ENCODE results near the gene CIT. TPM values are rescaled to one million over a fixed set of nuclear protein-coding genes. Genes with fewer than 3 reads are reported as not detected.

CIT gene
- polyA plus RNA-seq, 3 donors, result 0.03 TPM; not detected in 2

DNA sequence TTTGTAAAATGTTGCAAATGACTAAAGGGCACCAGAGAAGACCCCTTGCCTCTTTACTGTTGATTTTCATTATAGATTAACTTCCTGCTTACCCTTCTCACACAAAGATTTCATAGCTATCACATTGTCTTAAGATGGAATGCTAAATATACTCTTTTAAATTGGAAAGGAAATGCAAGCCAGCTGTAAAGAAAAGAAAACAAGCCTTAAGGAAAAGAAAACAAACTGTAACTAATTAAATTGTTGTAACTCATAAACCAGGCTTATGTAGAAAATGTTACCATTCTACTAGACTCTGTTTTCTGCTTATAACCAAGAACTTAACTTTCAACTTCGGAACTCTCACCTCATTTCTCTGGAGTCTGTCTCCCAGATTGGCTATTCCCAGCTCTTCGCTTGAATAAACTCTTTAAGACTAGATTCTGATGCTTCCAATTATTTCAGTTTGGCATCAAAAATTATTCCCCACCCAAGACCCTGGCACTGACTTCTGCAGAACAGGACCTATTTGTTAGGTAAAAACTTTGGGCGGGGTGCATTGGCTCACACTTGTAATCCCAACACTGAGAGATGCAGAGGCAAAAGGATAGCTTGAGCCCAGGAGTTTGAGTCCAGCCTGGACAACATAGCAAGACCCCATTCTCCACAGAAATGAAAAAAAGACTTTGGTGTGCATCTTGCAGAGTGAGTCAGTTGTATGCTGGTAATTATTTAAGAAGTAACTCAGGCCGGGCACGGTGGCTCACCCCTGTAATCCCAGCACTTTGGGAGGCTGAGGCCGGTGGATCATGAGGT lies 36.6 kb upstream of the CIT start:
- no peak overlapping the region for H3K9ac ChIP-seq (ENCODE audit: insufficient read depth, low read length, poor library complexity, severe bottlenecking)
- H3K36me3 ChIP-seq (replicated peaks in 1 of 2; ENCODE audit: control insufficient read depth in 1 of 2, insufficient read depth in 2 of 2, low read length in 2 of 2), result no peaks in the 10 kb centered on the region
- Mint-ChIP-seq H3K36me3 (no peaks in the 10 kb centered on the region), H3K9me3 (peaks cover 0 to 2% (median 0%) of the 10 kb centered on the region in 7 donors), H3K4me1 (no peaks in the 10 kb centered on the region), H3K27me3 (ENCODE audit: low read depth in 3 of 3) (peaks cover 0 to 11% (median 1%) of the 10 kb centered on the region in 3 donors), H3K27ac (no peak overlapping the region), H3K4me3 (no peak overlapping the region)
- no peak overlapping the region for H3K4me3 ChIP-seq (replicated peaks in 1 of 3; ENCODE audit: low read depth in 2 of 3, low read length in 3 of 3)
- H3K4me1 ChIP-seq (ENCODE audit: control insufficient read depth in 1 of 2, insufficient read depth in 2 of 2, low read length in 2 of 2), result no peaks in the 10 kb centered on the region
- H3K27me3 ChIP-seq (ENCODE audit: control insufficient read depth in 2 of 2, insufficient read depth in 2 of 2, low read length in 2 of 2), result no peaks in the 10 kb centered on the region
- TF ChIP-seq, protein P1, sequence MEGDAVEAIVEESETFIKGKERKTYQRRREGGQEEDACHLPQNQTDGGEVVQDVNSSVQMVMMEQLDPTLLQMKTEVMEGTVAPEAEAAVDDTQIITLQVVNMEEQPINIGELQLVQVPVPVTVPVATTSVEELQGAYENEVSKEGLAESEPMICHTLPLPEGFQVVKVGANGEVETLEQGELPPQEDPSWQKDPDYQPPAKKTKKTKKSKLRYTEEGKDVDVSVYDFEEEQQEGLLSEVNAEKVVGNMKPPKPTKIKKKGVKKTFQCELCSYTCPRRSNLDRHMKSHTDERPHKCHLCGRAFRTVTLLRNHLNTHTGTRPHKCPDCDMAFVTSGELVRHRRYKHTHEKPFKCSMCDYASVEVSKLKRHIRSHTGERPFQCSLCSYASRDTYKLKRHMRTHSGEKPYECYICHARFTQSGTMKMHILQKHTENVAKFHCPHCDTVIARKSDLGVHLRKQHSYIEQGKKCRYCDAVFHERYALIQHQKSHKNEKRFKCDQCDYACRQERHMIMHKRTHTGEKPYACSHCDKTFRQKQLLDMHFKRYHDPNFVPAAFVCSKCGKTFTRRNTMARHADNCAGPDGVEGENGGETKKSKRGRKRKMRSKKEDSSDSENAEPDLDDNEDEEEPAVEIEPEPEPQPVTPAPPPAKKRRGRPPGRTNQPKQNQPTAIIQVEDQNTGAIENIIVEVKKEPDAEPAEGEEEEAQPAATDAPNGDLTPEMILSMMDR (IDR thresholded peaks at IDR 0.05), result no peak
- DNase-seq, result no peak
- H2AFZ ChIP-seq (ENCODE audit: insufficient read depth, low read depth, low read length, poor library complexity, severe bottlenecking), result no peak overlapping the region
- H3K27ac ChIP-seq (ENCODE audit: low read depth in 1 of 2, low read length in 2 of 2), result no peak overlapping the region
- H3K79me2 ChIP-seq (ENCODE audit: insufficient read depth, low read length), result no peaks in the 10 kb centered on the region
- H4K20me1 ChIP-seq (ENCODE audit: insufficient read depth, low read length), result no peaks in the 10 kb centered on the region
- intact Hi-C loops (cut with micrococcal nuclease), result no loop called here
- no peak overlapping the region for H3K4me2 ChIP-seq (replicated peaks; ENCODE audit: extremely low read depth, low read length, poor library complexity, severe bottlenecking)
- no peaks in the 10 kb centered on the region for H3K9me3 ChIP-seq (replicated peaks in 1 of 2; ENCODE audit: control insufficient read depth in 1 of 2, insufficient read depth in 1 of 2, low read length in 2 of 2)
- WGBS (ENCODE audit: insufficient coverage), result 100% methylated on average over 2 of the region's 6 CpGs

DNA sequence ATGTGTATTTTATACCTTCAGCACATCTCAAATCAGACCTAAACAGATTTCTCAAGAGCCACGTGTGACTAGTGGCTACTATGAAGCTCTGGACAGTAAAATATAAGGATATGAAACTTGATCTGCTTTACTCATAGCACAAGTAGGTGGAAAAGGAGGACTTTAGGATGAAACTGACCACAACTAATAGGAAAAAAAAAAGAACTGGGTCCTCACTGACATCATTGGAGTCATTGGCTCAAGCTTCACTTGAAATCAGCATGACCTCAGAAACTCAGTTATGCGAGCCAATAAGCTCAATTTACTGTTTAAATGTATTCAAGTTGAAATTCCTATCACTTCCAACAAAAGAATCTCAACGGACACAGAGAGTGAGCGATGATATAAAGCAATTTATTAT lies 34.1 kb upstream of the CIT start:
- Histone ChIP-seq H4K20me1 (ENCODE audit: insufficient read depth, low read length) (no peaks in the 10 kb centered on the region), H3K27me3 (ENCODE audit: control insufficient read depth in 2 of 2, insufficient read depth in 2 of 2, low read length in 2 of 2) (no peaks in the 10 kb centered on the region), H3K9me3 (replicated peaks in 1 of 2; ENCODE audit: control insufficient read depth in 1 of 2, insufficient read depth in 1 of 2, low read length in 2 of 2) (no peaks in the 10 kb centered on the region), H3K9ac (ENCODE audit: insufficient read depth, low read length, poor library complexity, severe bottlenecking) (no peak overlapping the region), H3K4me1 (ENCODE audit: control insufficient read depth in 1 of 2, insufficient read depth in 2 of 2, low read length in 2 of 2) (no peaks in the 10 kb centered on the region), H3K36me3 (replicated peaks in 1 of 2; ENCODE audit: control insufficient read depth in 1 of 2, insufficient read depth in 2 of 2, low read length in 2 of 2) (no peaks in the 10 kb centered on the region), H3K27ac (ENCODE audit: low read depth in 1 of 2, low read length in 2 of 2) (no peak overlapping the region), H3K4me3 (replicated peaks in 1 of 3; ENCODE audit: low read depth in 2 of 3, low read length in 3 of 3) (no peak overlapping the region), H2AFZ (ENCODE audit: insufficient read depth, low read depth, low read length, poor library complexity, severe bottlenecking) (no peak overlapping the region), H3K4me2 (replicated peaks; ENCODE audit: extremely low read depth, low read length, poor library complexity, severe bottlenecking) (no peak overlapping the region), H3K79me2 (ENCODE audit: insufficient read depth, low read length) (no peaks in the 10 kb centered on the region)
- Mint-ChIP-seq H3K4me1 (no peaks in the 10 kb centered on the region), H3K4me3 (no peak overlapping the region), H3K27ac (no peak overlapping the region), H3K27me3 (ENCODE audit: low read depth in 3 of 3) (peaks cover 1 to 8% (median 3%) of the 10 kb centered on the region in 3 donors), H3K9me3 (peaks cover 0 to 2% (median 0%) of the 10 kb centered on the region in 7 donors), H3K36me3 (no peaks in the 10 kb centered on the region)
- TF ChIP-seq, protein P1 (IDR thresholded peaks at IDR 0.05), result no peak
- no peak for DNase-seq
- WGBS (ENCODE audit: insufficient coverage), result no CpG with 5 or more reads among the region's 4 CpGs
- intact Hi-C loops (cut with micrococcal nuclease), result no loop called here
